SU-DHL-6 (cell line): ENCODE results near the gene CAPG.

Source experiments
- EZH2phosphoT487 ChIP-seq: fragments of 200-600 bp; sonication (generic), shearing (Covaris generic); conservative IDR thresholded peaks from 2 replicates; pipeline ENCODE4 v1.6.1; 2018; ENCODE audit warnings: mild to moderate bottlenecking, antibody characterized with exemption, low read length, moderate library complexity, mixed read lengths
- TF ChIP-seq, protein P1 (sequence below): fragments of 200-600 bp; sonication (generic); IDR thresholded peaks from one replicate; pipeline ENCODE4 v1.5.1; 2017; ENCODE audit warnings: antibody characterized with exemption, mild to moderate bottlenecking, low read length, moderate library complexity; ENCODE audit not compliant: insufficient read depth, poor library complexity, severe bottlenecking

DNA sequence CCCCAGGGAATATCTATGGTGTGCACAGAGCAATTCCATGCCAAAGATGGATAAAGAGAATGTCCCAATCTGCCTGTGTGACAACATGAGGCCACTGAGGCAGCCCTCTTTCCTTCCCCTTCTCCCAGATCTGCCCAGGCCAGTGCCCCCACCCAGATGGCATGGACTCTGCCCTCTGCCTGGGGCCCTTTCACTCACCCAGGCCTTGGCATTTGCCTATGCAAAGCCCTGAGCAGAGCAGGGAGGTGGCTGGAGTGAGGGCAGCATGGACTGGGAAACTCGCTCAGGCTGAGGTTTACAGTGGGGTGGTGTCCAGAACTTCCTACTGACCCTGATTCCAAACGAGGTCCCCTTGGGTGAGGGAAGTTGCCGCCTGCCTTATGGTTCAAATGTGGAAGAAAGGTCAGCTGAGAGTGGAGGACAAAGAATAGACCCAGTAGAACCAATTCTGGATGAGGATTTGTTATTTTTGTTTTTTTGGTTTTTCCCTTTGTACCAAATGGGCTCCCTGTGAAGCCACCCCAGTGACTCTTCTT is 17.2 kb upstream of the CAPG start:
- TF ChIP-seq, protein P1, sequence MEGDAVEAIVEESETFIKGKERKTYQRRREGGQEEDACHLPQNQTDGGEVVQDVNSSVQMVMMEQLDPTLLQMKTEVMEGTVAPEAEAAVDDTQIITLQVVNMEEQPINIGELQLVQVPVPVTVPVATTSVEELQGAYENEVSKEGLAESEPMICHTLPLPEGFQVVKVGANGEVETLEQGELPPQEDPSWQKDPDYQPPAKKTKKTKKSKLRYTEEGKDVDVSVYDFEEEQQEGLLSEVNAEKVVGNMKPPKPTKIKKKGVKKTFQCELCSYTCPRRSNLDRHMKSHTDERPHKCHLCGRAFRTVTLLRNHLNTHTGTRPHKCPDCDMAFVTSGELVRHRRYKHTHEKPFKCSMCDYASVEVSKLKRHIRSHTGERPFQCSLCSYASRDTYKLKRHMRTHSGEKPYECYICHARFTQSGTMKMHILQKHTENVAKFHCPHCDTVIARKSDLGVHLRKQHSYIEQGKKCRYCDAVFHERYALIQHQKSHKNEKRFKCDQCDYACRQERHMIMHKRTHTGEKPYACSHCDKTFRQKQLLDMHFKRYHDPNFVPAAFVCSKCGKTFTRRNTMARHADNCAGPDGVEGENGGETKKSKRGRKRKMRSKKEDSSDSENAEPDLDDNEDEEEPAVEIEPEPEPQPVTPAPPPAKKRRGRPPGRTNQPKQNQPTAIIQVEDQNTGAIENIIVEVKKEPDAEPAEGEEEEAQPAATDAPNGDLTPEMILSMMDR = no peak
- no peak for TF ChIP-seq EZH2phosphoT487
